ENCODE data around the gene ITGA7.

DNA sequence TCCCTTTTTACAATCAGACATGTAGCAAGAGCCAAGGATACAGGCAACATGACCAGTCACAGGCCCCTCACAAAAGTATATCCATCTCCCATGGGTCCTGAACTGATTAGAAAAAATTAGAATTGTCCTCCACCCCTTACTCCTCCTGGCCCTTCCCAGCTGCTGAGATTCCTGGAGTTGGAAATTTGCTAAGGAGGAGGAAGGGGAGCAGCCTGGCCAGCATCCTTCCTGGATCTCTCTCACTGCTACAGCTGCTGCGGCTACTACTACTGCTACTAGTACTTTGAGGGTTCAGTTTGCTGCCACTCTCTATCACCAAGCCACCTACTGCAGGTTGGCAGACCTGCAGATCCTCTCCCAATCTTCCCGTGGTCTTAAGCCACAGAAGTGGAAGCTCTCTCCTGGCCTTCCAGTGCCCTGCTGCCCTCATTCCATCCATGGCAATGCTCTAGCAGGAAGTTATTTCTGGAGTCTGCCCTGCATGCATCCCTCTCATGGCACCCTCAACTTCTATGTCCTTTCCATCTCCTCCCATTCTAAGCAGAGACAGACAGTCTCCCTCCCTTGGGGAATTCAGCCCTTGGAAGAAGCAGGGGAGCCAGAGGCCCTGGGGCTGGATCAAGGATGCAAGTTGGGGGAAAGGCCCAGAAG, 1.0 kb downstream of the ITGA7 start:
- TF ChIP-seq, protein P1, sequence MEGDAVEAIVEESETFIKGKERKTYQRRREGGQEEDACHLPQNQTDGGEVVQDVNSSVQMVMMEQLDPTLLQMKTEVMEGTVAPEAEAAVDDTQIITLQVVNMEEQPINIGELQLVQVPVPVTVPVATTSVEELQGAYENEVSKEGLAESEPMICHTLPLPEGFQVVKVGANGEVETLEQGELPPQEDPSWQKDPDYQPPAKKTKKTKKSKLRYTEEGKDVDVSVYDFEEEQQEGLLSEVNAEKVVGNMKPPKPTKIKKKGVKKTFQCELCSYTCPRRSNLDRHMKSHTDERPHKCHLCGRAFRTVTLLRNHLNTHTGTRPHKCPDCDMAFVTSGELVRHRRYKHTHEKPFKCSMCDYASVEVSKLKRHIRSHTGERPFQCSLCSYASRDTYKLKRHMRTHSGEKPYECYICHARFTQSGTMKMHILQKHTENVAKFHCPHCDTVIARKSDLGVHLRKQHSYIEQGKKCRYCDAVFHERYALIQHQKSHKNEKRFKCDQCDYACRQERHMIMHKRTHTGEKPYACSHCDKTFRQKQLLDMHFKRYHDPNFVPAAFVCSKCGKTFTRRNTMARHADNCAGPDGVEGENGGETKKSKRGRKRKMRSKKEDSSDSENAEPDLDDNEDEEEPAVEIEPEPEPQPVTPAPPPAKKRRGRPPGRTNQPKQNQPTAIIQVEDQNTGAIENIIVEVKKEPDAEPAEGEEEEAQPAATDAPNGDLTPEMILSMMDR (conservative IDR thresholded peaks at IDR 0.05; ENCODE audit: low read depth, low read length) = no peak
- TF ChIP-seq POLR2A (IDR thresholded peaks at IDR 0.05; ENCODE audit: low read depth, low read length) = no peak
- TF ChIP-seq, protein P2, sequence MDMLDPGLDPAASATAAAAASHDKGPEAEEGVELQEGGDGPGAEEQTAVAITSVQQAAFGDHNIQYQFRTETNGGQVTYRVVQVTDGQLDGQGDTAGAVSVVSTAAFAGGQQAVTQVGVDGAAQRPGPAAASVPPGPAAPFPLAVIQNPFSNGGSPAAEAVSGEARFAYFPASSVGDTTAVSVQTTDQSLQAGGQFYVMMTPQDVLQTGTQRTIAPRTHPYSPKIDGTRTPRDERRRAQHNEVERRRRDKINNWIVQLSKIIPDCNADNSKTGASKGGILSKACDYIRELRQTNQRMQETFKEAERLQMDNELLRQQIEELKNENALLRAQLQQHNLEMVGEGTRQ (IDR thresholded peaks at IDR 0.05; ENCODE audit: low read depth, low read length) = no peak
- no peak for TF ChIP-seq CHD1 (IDR thresholded peaks at IDR 0.05; ENCODE audit: low read depth, low read length)
- no peak for TF ChIP-seq CEBPB (IDR thresholded peaks at IDR 0.05; ENCODE audit: low read depth, low read length)
- TF ChIP-seq MXI1 (IDR thresholded peaks at IDR 0.05; ENCODE audit: borderline replicate concordance, low read depth, low read length) = no peak
- TF ChIP-seq RFX5 (IDR thresholded peaks at IDR 0.05; ENCODE audit: low read depth, low read length) = no peak
- TF ChIP-seq MAZ (IDR thresholded peaks at IDR 0.05; ENCODE audit: borderline replicate concordance, low read depth, low read length) = no peak
- TF ChIP-seq RCOR1 (IDR thresholded peaks at IDR 0.05; ENCODE audit: insufficient replicate concordance, low read length) = no peak
- TF ChIP-seq BHLHE40 (IDR thresholded peaks at IDR 0.05; ENCODE audit: low read depth, low read length) = no peak
- TF ChIP-seq SMC3 (IDR thresholded peaks at IDR 0.05; ENCODE audit: low read depth, low read length) = no peak

Data from IMR-90 (cell line).